Colonic mucosa (tissue), 4 donors: ENCODE results near the gene LAMP1. TPM values are rescaled to one million over a fixed set of nuclear protein-coding genes. Genes with fewer than 3 reads are reported as not detected.

ENCODE experiments used
- DNase-seq: peaks from one replicate; pipeline ENCODE4 v3.0.0-alpha.2; 2020
- H3K27ac ChIP-seq: fragments of 200-600 bp; one replicate; pipeline ENCODE4 v1.8.0; 2021
- H3K27me3 ChIP-seq: fragments of 200-600 bp; one replicate; pipeline ENCODE4 v1.8.0; 2021
- H3K36me3 ChIP-seq: fragments of 200-600 bp; one replicate; pipeline ENCODE4 v1.8.0; 2021
- H3K4me1 ChIP-seq: fragments of 200-600 bp; one replicate; pipeline ENCODE4 v1.8.0; 2021; ENCODE audit warnings: mild to moderate bottlenecking
- H3K4me3 ChIP-seq: fragments of 200-600 bp; one replicate; pipeline ENCODE4 v1.8.0; 2021
- H3K9ac ChIP-seq, 2 donors: one replicate each; pipeline ENCODE4 v1.7.0; 2013; ENCODE audit warnings: control low read depth in 2 of 2, low read depth in 2 of 2, low read length in 2 of 2
- H3K9me3 ChIP-seq: fragments of 200-600 bp; one replicate; pipeline ENCODE4 v1.8.0; 2021
- intact Hi-C: fragments of 100-400 bp; cut with DNase I; formaldehyde crosslinking; loops from one replicate; pipeline ENCODE4 v1.14.1; 2022
- total RNA-seq, 2 donors: library from RNA; stranded (reverse); fragmentation: NEBNext Ultra II Directional in 1 of 2; extraction: Animal tissue kit (Norgen Biotek cat#: 25700) in 1 of 2; gene quantifications; one replicate each; pipeline ENCODE4 v1.2.1, GENCODE V29; 2021
- TF ChIP-seq, protein P1 (sequence below): fragments of 200-600 bp; IDR thresholded peaks from one replicate; pipeline ENCODE4 v1.8.0; 2022; ENCODE audit warnings: antibody characterized with exemption, mild to moderate bottlenecking
- donor health status: healthy.
- donor health status: DM: no; HTN: no; CAD: no.
- donor health status: DM: no; HTN: no; CAD: no.

LAMP1 gene
- total RNA-seq, 2 donors from 2014 or later, result 184 to 226 TPM

DNA sequence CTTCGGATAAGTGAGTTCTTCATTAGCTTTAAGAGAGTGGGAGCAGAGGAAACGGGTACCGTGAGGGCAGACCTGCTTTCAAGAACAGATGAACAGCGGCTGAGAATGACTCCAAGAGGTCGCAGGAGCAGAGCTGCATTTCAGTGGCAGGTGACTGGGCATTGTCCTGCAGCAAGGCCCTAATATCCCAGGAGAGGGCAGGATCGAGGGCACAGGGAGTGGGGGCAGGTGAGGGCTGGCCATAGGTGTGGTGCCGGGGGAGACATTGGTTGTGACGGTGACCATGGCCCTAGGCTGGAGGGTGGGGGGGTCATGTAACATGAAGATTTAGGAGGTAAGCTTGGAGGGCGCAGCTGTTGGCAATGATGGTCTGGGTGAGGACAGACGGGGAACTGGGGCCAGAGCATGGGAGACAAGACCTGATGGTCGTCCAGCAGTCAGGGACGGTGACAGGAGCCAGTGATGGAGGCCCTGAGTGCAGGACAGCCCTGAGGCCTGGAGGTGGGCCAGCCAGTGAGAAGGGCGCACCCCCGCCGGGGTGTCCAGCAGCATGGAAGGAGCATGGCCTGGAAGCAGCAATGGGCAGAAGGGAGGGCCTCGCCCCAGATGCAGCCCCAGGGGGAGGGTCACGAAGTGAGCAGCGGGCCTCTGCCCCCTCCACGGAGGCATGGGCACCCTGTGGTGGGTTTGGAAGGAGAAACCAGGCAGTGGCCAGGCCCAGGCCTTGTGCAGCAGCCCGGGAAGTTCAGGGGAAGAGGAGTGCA, 29.2 kb upstream of the LAMP1 start:
- H3K4me3 ChIP-seq, result no peak overlapping the region
- no peak overlapping the region for H3K27ac ChIP-seq
- no peaks in the 10 kb centered on the region for H3K36me3 ChIP-seq
- H3K9ac ChIP-seq, result no peak overlapping the region
- no peaks in the 10 kb centered on the region for H3K4me1 ChIP-seq
- TF ChIP-seq, protein P1, sequence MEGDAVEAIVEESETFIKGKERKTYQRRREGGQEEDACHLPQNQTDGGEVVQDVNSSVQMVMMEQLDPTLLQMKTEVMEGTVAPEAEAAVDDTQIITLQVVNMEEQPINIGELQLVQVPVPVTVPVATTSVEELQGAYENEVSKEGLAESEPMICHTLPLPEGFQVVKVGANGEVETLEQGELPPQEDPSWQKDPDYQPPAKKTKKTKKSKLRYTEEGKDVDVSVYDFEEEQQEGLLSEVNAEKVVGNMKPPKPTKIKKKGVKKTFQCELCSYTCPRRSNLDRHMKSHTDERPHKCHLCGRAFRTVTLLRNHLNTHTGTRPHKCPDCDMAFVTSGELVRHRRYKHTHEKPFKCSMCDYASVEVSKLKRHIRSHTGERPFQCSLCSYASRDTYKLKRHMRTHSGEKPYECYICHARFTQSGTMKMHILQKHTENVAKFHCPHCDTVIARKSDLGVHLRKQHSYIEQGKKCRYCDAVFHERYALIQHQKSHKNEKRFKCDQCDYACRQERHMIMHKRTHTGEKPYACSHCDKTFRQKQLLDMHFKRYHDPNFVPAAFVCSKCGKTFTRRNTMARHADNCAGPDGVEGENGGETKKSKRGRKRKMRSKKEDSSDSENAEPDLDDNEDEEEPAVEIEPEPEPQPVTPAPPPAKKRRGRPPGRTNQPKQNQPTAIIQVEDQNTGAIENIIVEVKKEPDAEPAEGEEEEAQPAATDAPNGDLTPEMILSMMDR, result no peak
- H3K9me3 ChIP-seq, result no peaks in the 10 kb centered on the region
- DNase-seq, result no peak
- intact Hi-C loops, result no loop called here
- H3K27me3 ChIP-seq, result no peaks in the 10 kb centered on the region

DNA sequence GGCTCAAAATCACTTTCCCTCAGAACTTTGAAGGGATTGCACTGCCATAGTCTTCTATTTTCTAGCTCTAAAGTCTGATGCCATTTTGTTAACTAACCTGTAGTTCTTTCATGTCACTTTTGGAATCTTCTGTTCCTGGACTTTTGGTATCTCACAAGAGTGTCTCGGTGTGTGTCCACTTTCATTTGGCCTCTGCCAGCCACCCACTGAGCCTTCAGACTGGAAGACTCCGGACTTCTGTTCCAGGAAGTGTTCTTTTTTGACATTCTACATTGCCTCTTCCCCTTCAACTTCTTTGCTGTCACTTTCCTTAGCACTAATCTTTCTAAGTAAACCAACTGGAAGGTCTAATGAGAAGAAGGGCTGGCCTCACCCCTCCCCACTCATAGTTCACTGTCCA, 25.0 kb upstream of the LAMP1 start:
- no peak for DNase-seq
- Histone ChIP-seq H3K27ac (no peak overlapping the region), H3K4me1 (no peaks in the 10 kb centered on the region), H3K9ac (no peak overlapping the region), H3K4me3 (no peak overlapping the region), H3K27me3 (no peaks in the 10 kb centered on the region), H3K9me3 (no peaks in the 10 kb centered on the region), H3K36me3 (no peaks in the 10 kb centered on the region)
- intact Hi-C loops, result no loop called here
- TF ChIP-seq, protein P1, result no peak

DNA sequence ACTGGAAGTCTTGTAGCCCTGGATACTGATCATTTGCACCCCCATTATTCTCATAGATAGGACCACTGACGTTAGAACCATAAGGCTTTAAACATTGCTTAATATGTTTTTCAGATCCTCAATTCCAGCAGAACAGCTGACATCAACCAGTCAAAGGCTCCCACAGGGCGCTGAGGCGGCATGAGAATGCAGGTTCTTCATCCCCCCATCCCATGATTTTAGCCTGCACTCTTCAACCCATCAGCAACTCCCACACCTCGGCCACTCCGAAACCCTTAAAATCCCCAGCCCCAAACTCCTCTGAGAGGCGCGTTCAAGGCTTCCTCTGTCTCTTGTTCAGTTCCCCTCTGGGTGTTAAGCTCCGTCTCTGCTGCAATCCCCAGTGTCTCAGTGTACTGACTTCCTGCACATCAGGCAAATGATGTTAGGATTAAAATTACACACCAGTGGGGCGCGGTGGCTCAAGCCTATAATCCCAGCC, 24.3 kb upstream of the LAMP1 start:
- H3K27ac ChIP-seq, result no peak overlapping the region
- H3K4me1 ChIP-seq, result no peaks in the 10 kb centered on the region
- intact Hi-C loops, result no loop called here
- DNase-seq, result no peak
- H3K36me3 ChIP-seq, result no peaks in the 10 kb centered on the region
- no peaks in the 10 kb centered on the region for H3K9me3 ChIP-seq
- H3K9ac ChIP-seq, result no peak overlapping the region
- no peaks in the 10 kb centered on the region for H3K27me3 ChIP-seq
- no peak overlapping the region for H3K4me3 ChIP-seq
- TF ChIP-seq, protein P1, result no peak

DNA sequence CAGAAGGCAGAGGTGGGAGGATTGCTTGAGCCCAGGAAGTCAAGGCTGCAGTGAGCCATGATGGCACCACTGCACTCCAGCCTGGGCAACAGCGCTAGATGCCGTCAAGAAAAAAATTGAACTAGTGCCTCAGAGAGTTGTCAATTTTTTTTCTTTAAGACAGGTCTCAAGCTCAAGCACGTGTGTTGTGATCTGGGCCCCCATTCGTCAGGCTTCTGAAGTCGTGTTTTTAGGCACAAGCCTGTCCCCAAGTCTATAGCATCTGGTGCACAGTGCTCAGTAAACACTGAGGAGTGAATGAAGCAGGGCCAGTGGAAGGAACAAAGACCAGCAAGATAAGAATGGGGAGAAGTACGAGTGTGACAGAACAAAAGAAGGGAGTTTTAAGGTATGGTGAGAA, 23.7 kb upstream of the LAMP1 start:
- TF ChIP-seq, protein P1, result no peak
- H3K4me1 ChIP-seq, result no peaks in the 10 kb centered on the region
- no peaks in the 10 kb centered on the region for H3K9me3 ChIP-seq
- H3K27me3 ChIP-seq, result no peaks in the 10 kb centered on the region
- H3K27ac ChIP-seq, result no peak overlapping the region
- H3K4me3 ChIP-seq, result no peak overlapping the region
- intact Hi-C loops, result no loop called here
- no peak for DNase-seq
- H3K36me3 ChIP-seq, result no peaks in the 10 kb centered on the region
- no peak overlapping the region for H3K9ac ChIP-seq

DNA sequence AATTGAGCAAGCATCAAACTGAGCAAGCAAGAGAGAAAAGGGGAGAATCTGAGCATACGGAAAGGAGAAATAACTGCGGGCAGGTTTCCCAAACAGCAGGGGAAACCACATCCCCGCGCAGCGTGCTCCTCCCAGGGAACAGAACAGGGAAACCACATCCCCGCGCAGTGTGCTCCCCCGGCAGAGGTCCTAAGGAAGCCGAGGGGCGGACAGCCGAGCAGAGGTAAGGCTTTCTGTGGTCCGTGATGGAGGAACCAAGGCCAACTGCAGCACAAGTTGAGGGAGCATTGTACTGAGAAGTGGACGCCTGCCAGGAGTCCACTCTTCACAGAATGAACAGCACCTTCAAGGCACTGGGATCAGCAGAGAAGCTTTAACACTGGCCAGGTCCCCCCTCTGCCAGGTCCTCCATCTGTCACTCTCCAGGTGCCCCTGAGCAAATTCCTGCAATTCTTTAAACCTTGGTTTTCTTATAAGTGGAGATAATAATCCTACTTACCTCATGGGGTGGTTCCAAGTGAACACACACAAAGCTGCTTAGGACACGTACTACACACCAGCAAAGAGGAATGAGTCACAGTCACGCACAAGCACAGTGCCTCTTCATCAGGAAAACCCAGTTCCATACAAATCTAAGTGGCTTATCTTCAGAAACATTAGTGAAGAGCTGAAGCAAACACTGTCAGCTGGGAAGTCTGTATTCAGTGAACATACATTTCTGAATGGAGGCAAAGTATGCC, 23.0 kb upstream of the LAMP1 start:
- no peak overlapping the region for H3K9ac ChIP-seq
- H3K4me3 ChIP-seq, result no peak overlapping the region
- intact Hi-C loops, result no loop called here
- H3K4me1 ChIP-seq, result no peaks in the 10 kb centered on the region
- H3K27me3 ChIP-seq, result no peaks in the 10 kb centered on the region
- no peaks in the 10 kb centered on the region for H3K9me3 ChIP-seq
- no peak for DNase-seq
- TF ChIP-seq, protein P1, result no peak
- H3K27ac ChIP-seq, result no peak overlapping the region
- H3K36me3 ChIP-seq, result no peaks in the 10 kb centered on the region
